Stimulated activated CD4-positive, alpha-beta T cell treated with anti-CD3 and anti-CD28 coated beads, Interleukin-4, amount 100 ng/mL, for 1 hour (primary cell): ENCODE data around the gene NKD2.

Experiments used
- DNase-seq: peaks from one replicate; pipeline ENCODE4 v3.0.0-alpha.2; 2020

Gene NKD2

GRCh38 chr5:1047332-1047965 is 38.8 kb downstream of the NKD2 start:
- no peak for DNase-seq

DNA sequence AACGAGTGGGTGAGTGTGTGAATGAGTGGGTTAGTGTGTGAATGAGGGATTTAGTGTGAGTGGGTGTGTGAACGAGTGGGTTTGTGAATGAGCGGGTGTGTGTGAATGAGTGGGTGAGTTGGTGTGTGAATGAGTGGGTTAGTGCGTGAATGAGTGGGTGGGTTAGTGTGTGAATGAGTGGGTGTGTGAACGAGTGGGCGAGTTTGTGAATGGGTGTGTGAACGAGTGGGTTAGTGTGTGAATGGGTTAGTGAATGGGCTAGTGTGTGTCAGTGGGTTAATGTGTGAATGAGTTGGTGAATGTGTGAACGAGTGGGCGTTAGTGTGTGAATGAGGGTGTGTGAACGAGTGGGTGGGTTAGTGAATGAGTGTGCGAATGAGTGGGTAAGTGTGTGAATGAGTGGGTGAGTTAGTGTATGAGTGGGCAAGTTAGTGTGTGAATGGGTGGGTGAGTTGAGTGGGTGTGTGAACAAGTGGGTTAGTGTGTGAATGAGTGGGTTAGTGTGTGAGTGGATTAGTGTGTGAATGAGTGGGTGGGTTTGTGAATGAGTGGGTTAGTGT is 39.6 kb downstream of the NKD2 start:
- no peak for DNase-seq

DNA sequence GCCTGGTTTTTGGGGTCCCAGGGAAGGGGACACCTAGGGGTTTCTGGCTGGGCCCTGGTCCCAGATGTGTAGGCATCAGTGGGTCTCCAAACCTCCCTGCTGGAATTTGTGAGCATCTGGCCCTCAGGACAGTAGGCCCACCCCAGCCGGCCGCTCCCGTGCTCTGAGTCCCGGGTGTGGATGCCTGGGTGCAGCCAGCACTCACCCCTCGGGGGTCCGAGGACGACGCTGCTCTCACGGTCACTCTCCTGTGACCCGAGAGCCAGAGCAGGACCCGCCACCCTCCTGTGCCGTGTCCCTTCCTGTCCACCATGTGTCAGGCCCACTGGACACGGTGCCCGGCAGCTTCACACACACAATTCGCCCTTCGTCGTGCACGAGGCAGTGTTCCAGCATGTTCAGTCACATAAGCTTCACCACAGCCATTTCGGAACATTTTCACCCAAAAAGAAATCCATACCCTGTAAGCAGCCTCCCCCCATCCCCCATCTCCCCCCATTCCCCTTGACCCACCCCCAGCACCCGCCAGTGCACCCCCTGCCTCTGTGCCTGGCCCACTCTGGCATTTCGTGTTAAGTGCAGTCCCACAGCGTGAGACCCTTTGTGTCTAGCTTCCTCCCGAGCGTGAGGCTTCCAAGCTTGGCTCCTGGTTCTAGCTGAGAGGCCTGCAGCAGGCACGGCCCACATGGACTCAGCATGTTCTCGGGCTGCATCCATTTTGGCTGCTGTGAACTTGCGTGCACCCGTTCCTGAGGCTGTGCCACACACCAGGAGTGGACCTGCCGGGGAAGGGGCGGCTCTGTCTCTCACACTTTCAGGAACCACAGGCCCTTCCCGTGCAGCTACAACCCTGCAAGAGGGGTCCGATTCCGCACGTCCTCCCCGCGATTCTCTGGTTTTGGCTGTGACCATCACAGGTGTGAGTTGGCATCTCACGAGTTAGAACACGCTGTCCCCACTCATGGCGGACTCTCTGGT is 40.5 kb downstream of the NKD2 start:
- DNase-seq = no peak

GRCh38 chr5:1050423-1051365 is 42.1 kb downstream of the NKD2 start:
- DNase-seq = no peak

DNA sequence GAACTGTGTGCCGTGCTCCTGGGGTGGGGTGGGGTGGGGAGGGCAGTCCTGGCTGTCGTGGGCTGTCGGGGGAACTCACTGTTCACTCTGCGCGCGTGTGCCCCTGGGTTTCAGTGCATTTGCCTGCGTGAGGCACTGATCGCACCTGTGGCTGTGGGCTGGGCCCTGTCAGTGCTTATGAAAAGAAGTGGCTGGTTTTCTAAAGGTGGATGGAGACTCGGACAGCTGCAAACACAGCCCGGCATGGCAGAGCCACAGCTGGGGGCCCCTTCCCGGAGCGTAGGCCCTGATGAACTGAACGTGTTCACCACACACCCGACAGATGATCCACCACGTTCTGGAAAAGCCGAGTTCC is 42.7 kb downstream of the NKD2 start:
- DNase-seq = no peak

DNA sequence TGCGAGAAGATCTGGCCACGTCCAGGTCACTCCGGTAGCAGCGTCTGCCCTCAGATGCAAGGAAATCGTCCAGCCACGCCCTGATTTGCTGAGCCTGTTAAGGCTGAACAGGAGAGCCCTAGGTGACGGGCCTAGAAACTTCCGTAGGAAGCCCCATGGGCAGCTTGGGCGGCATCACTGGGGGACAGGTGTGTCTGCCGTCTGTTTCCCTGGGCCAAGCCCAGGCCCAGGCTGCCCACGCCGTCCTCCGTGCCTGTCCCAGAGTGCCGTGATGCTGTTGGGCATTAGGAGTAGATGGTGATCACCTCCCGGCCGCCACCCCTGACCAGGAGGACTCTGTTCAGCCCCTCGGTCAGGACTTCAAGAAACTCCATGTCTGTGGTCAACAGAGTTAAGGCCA is 43.5 kb downstream of the NKD2 start:
- DNase-seq = no peak

- no peak for DNase-seq
These were observed 44.2 kb downstream of the NKD2 start for GRCh38 chr5:1052641-1053390.

DNA sequence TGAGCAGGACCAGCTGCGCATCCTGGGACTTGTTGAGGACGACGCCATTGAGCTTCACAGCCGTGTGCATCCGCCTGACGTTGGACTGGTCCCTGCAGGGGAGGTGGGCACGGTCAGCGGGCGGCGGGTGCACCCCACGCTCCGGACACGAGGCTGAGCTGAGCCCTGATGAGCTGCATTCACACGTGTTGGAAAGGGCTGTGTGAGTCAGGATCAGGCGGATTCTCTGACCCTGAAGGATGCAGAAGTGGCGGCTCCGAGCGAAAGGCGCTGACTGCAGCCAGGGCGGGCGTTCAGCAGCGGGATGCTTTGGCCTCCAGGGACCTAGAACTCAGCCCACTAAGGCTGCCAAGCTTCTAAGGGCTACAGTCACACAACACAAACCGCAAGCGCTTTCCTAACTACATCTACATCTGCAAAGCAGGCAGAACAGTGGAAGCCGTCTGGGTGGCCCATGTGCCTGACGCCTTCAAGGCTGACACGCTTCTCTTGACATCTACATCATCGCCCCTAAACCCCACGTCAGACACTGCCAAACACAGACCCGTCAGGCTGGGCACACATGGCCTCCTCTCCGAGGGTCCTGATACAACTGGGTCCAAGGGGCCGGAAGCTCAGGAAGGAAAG is 44.9 kb downstream of the NKD2 start:
- DNase-seq = no peak

GRCh38 chr5:1054018-1054798 is 45.6 kb downstream of the NKD2 start:
- no peak for DNase-seq

GRCh38 chr5:1054799-1055775 is 46.5 kb downstream of the NKD2 start:
- no peak for DNase-seq

- no peak for DNase-seq
These were observed 47.5 kb downstream of the NKD2 start for GRCh38 chr5:1055896-1056610.

DNA sequence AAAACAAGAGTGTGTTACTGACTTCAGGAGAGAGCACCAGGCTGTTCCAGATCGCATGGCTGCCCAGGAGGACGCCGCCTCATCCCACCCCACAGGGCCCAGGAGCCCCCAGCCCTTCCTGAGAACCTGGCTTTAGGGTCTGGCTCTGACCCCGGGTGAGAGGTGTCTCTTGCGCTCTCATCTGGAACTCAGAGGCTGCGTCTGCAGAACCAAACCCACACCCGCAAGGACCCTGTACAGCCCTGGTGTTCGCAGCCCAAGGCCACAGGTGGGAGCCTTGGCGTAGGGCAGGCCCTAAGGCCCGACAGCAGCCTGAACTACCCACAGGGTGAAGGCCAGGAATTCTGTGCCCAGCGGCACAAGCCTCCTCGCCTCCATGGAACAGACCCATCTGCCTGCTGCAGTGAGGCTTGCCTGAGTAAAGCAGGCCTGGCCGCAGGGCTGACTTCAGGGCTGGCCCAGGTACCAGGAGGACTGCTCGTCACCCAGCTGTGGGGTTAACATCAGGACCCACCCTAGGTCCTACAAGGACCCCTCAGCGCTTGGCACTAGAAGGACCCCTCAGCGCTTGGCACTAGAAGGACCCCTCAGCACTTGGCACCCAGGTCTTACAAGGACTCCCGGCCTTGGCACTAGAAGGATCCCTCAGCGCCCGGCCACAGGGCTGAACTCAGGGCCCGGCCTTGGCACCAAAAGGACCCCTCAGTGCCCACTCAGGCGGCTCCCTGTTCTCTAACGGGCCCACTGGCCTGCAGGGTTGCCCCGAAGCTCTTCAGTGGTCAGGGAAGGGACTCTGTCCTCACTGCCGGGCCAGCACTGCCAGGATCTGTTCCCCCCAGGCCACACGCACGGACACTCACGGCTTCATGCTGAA is 48.2 kb downstream of the NKD2 start:
- no peak for DNase-seq

GRCh38 chr5:1057485-1058082 is 49.0 kb downstream of the NKD2 start:
- DNase-seq = no peak

GRCh38 chr5:1058083-1058945 is 49.7 kb downstream of the NKD2 start:
- no peak for DNase-seq

DNA sequence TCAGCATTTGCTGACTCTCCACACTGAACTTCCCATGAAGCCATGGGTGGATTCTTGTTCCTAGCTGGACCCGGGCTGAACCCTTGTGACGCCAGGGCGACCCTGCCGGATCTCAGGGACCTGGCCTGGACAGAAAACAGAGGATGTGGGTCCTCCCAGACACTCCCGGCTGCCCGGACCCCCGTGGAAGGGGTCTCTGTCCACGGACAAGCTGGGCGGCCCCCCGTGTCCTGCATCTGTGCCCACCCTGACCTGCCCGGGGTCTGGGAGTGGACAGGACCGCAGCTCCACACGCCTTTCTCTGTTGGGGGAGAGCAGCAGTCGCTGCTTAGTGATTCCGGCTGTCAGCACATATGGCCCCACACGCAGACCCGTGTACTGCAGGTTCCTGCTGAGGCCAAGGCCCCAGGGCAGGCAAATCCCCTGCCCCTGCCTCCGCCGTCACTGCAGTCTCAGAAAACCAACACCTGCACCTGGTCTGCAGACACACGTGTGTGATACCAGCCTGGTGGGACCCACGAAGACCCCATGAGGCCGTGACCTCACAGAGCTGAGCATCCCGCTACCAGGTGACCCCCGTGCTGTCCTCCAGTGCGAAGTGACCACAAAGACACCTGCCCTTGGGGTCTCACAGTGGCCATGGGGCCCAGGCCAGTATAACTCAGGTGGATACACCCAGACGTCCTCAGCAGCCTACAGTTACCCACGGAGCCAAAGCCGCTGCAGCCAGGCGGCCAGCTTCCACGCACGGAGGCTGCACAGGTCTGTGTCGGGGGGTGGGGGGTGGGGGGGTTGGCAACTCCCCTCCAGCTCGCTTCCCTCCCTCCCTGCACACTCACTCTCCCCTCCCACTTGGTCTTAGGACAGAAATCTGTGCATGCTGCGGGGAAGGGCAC is 50.6 kb downstream of the NKD2 start:
- DNase-seq = no peak
